ENCODE results near the gene ZNF76. TPM values are rescaled to one million over a fixed set of nuclear protein-coding genes. Genes with fewer than 3 reads are reported as not detected.

Gene ZNF76
- total and polyA plus RNA-seq, 4 donors: 10.6 to 51.8 (median 36.5) TPM

DNA sequence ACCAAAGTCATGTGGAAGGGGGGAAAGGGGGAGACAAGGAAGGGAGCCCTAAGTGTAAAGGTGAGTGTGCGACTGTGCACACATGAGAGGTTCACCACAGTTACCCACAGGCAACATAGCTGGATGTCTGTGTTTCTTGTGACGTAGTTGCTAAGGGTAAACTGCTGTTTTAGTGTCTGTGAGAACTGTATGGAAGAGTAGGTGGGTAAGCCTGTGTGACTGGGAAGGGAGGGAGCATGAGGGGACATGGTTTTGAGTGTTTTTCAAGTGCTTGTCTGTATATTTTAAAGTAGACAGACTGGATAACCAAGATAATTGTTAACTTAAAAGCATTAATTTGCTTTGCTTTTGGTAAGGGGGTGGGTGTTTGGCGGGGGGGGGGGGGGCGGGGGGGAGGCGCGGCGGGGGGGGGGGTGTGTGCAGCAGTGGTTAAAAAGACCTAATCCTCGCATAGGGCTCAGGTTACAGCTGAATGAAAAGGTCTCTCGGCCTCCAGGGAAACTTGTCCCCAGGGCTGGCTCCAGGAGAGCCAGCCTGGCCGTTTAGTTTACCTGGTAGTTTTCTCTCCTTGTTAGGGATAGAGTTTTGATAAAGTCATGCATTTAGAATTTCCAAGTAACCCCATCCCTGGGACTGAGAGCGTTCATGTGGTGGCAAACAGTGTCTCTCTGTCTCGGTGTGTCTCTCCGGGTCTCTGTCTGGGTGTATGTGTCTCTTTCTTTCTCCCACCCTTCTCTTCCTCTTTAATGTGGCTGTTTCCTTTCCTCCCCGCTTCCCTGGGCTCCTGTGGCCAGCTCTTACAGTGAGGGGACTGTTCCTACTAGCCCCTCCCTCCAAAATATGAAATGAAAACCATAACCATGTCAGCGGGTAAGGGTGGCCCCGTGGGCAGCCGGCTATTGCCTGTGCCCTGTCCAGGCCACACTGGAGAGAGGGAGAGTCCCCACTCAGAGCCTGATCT is 42.4 kb upstream of the ZNF76 start:
- Histone ChIP-seq H3K27ac (ENCODE audit: low read depth in 1 of 2, low read length in 2 of 2) (peak overlapping the region; percentile 77 to 79), H3K9me3 (ENCODE audit: control insufficient read depth, low read length) (no peaks in the 10 kb centered on the region), H3K36me3 (ENCODE audit: control insufficient read depth in 1 of 2, insufficient read depth in 2 of 2, low read length in 1 of 2) (no peaks in the 10 kb centered on the region), H3K4me3 (ENCODE audit: low read length in 2 of 2) (peak overlapping the region in 1 of 2 donors; percentile 96), H3K4me1 (ENCODE audit: control insufficient read depth in 1 of 2, insufficient read depth in 2 of 2, low read length in 2 of 2) (peaks cover 4 to 27% of the 10 kb centered on the region in 2 donors), H3K27me3 (ENCODE audit: control insufficient read depth in 1 of 2, insufficient read depth in 2 of 2, low read length in 1 of 2) (no peaks in the 10 kb centered on the region)
- 6 to 11% methylated on average over 12 to 14 of the region's 17 CpGs for WGBS, 2 donors
- ATAC-seq (ENCODE audit: low FRiP score): no peak
- no peak for DNase-seq
- intact Hi-C loops (cut with DNase I): loop anchor here in 1 of 2 donors (2.0 kb wide), 1 partner anchor 22 kb away; no protein-coding TSS in a partner anchor

DNA sequence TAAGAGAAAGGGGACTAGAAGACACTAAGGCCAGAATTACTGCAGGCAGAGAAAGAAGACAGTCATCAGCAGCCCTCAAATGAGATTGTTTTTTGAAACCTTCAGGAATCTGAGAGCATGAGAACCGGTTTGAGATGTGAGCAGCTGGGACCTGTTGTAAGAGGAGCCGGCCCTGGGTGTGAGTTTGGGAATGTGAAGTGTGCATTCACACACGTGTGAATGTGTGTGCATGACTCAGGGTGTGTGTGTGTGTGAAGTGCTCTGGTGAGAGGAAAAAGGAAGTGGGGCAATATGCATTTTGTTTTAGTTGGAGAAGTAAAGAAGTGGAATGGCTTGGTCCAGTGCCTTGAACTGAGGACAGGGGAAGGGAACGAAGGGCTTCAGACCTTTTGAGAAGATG is 41.5 kb upstream of the ZNF76 start:
- no peak for ATAC-seq (ENCODE audit: low FRiP score)
- Histone ChIP-seq H3K27ac (ENCODE audit: low read depth in 1 of 2, low read length in 2 of 2) (peak overlapping the region; percentile 77 to 79), H3K4me3 (ENCODE audit: low read length in 2 of 2) (peak overlapping the region in 1 of 2 donors; percentile 0), H3K27me3 (ENCODE audit: control insufficient read depth in 1 of 2, insufficient read depth in 2 of 2, low read length in 1 of 2) (no peaks in the 10 kb centered on the region), H3K36me3 (ENCODE audit: control insufficient read depth in 1 of 2, insufficient read depth in 2 of 2, low read length in 1 of 2) (no peaks in the 10 kb centered on the region), H3K9me3 (ENCODE audit: control insufficient read depth, low read length) (no peaks in the 10 kb centered on the region), H3K4me1 (ENCODE audit: control insufficient read depth in 1 of 2, insufficient read depth in 2 of 2, low read length in 2 of 2) (peaks cover 4 to 30% of the 10 kb centered on the region in 2 donors)
- intact Hi-C loops (cut with DNase I): no loop called here
- WGBS, 2 donors: 2 to 3% methylated on average over 4 of the region's 4 CpGs
- peak in 1 of 2 donors; percentile 60 for DNase-seq

DNA sequence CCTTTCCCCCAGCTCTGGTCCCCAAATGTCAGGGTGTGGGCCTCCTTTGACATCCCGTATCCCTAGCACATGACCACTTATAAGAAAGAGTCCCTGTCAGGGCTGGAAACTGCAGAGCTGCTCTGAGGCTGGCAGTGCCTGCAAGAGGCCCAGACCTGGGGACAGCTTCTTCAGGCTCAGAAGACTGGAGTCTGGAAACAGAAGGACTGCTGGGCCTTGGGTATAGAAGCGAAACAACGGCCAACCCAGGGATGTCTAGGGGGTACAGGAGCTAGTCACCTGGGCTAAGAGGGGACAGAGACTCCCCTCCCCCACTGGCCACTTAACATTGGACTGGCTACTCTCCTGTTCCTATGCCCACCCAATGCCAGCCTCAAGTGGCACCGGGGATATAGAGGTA is 41.1 kb upstream of the ZNF76 start:
- ATAC-seq (ENCODE audit: low FRiP score) (no peak), DNase-seq (peak in 1 of 2 donors; percentile 57)
- no peaks in the 10 kb centered on the region for H3K9me3 ChIP-seq (ENCODE audit: control insufficient read depth, low read length)
- intact Hi-C loops (cut with DNase I): no loop called here
- 46 to 64% methylated on average over 4 of the region's 4 CpGs for WGBS, 2 donors
- H3K36me3 ChIP-seq (ENCODE audit: control insufficient read depth in 1 of 2, insufficient read depth in 2 of 2, low read length in 1 of 2): no peaks in the 10 kb centered on the region
- H3K4me3 ChIP-seq (ENCODE audit: low read length in 2 of 2): no peak overlapping the region
- peak overlapping the region; percentile 68 to 79 for H3K27ac ChIP-seq (ENCODE audit: low read depth in 1 of 2, low read length in 2 of 2)
- H3K27me3 ChIP-seq (ENCODE audit: control insufficient read depth in 1 of 2, insufficient read depth in 2 of 2, low read length in 1 of 2): no peaks in the 10 kb centered on the region
- H3K4me1 ChIP-seq (ENCODE audit: control insufficient read depth in 1 of 2, insufficient read depth in 2 of 2, low read length in 2 of 2): peaks cover 4 to 30% of the 10 kb centered on the region in 2 donors

DNA sequence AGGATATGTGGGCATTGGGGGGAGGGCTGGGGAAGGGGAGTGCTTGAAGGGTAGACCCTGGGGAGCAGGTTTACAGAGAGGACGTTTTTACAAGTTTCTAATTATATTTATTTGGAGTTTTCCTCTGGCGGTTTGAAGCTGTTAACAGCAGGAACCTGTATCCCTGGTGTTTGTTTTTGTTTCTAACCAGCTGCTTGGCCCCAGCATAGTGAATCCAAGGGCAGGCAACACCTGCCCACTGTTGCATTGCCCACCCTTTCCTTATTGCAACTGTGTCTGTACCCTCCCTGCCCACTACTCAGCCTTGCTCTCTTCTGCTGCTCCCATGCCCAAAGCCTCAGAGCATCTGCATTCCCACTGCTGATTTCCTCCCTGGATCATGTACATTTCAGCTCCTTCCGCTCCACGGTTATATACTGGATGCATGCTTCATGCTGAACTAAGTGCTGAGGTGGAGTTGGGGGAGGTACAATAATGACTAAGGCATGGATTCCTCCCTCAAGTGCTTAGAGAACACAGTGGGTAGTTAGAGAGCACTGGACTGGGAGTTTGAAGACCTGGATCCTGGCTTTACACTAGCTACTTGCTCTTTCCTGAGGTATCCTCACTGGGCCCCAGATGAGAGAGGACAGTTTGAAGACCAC is 39.7 kb upstream of the ZNF76 start:
- H3K9me3 ChIP-seq (ENCODE audit: control insufficient read depth, low read length): no peaks in the 10 kb centered on the region
- intact Hi-C loops (cut with DNase I): no loop called here

DNA sequence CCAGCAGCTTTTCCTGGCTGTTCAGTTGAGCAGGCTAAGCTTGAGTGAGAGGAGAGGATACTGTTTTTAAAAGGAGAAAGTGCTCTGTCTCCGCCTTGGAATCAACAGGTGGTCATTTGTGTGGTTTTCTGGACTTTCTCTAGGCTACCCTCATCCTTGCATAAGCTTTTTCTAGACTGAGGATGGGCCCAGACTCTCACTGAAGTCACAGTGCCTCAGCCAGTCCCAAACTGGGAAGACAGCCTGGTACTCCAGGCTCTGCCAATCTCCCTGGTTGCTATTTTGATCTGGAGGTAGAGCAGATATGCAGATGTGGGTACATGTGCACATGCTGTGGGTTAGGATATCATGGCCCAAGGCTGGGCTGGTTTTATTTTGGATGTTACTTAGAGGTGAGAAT is 38.8 kb upstream of the ZNF76 start:
- DNase-seq (no peak), ATAC-seq (ENCODE audit: low FRiP score) (no peak)
- Histone ChIP-seq H3K9me3 (ENCODE audit: control insufficient read depth, low read length) (no peaks in the 10 kb centered on the region), H3K36me3 (ENCODE audit: control insufficient read depth in 1 of 2, insufficient read depth in 2 of 2, low read length in 1 of 2) (no peaks in the 10 kb centered on the region), H3K27ac (ENCODE audit: low read depth in 1 of 2, low read length in 2 of 2) (no peak overlapping the region), H3K4me1 (ENCODE audit: control insufficient read depth in 1 of 2, insufficient read depth in 2 of 2, low read length in 2 of 2) (peaks cover 4 to 30% of the 10 kb centered on the region in 2 donors), H3K27me3 (ENCODE audit: control insufficient read depth in 1 of 2, insufficient read depth in 2 of 2, low read length in 1 of 2) (no peaks in the 10 kb centered on the region), H3K4me3 (ENCODE audit: low read length in 2 of 2) (no peak overlapping the region)
- WGBS, 2 donors: 63 to 71% methylated on average over 1 of the region's 1 CpG
- intact Hi-C loops (cut with DNase I): no loop called here

More for the DNA sequence above, 39.7 kb upstream of the ZNF76 start:
- DNase-seq (no peak), ATAC-seq (ENCODE audit: low FRiP score) (no peak)
- Histone ChIP-seq H3K27ac (ENCODE audit: low read depth in 1 of 2, low read length in 2 of 2) (peak overlapping the region in 1 of 2 donors; percentile 13), H3K27me3 (ENCODE audit: control insufficient read depth in 1 of 2, insufficient read depth in 2 of 2, low read length in 1 of 2) (no peaks in the 10 kb centered on the region), H3K36me3 (ENCODE audit: control insufficient read depth in 1 of 2, insufficient read depth in 2 of 2, low read length in 1 of 2) (no peaks in the 10 kb centered on the region), H3K4me1 (ENCODE audit: control insufficient read depth in 1 of 2, insufficient read depth in 2 of 2, low read length in 2 of 2) (peaks cover 4 to 30% of the 10 kb centered on the region in 2 donors), H3K4me3 (ENCODE audit: low read length in 2 of 2) (no peak overlapping the region)
- 21 to 25% methylated on average over 4 of the region's 4 CpGs for WGBS, 2 donors

DNA sequence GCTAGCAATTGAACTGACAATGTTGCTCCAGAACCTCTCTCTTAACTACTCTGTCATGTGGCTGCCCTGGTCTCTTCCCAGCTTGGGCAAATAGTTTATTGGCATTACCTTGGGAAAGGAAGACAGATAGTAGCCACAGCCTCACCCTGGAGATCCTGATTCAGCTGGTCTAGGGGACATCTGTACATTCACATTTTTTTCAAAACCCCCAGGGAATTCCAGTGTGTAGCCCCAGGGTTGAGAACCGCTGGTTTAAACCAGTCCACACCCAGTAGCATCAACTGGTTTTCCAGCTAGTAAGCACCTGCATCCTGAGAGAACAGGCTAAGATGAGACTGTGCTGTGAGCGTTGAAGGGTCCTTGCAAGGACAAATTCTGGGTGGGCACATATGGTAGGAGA is 36.1 kb upstream of the ZNF76 start:
- 74 to 82% methylated on average over 2 of the region's 2 CpGs for WGBS, 2 donors
- H3K27me3 ChIP-seq (ENCODE audit: control insufficient read depth in 1 of 2, insufficient read depth in 2 of 2, low read length in 1 of 2): no peaks in the 10 kb centered on the region
- no peak overlapping the region for H3K4me3 ChIP-seq (ENCODE audit: low read length in 2 of 2)
- peaks cover 0 to 2% of the 10 kb centered on the region in 2 donors for H3K36me3 ChIP-seq (ENCODE audit: control insufficient read depth in 1 of 2, insufficient read depth in 2 of 2, low read length in 1 of 2)
- ATAC-seq (ENCODE audit: low FRiP score): no peak
- no peak overlapping the region for H3K27ac ChIP-seq (ENCODE audit: low read depth in 1 of 2, low read length in 2 of 2)
- intact Hi-C loops (cut with DNase I): no loop called here
- H3K4me1 ChIP-seq (ENCODE audit: control insufficient read depth in 1 of 2, insufficient read depth in 2 of 2, low read length in 2 of 2): peaks cover under 1 to 28% of the 10 kb centered on the region in 2 donors
- H3K9me3 ChIP-seq (ENCODE audit: control insufficient read depth, low read length): no peaks in the 10 kb centered on the region
- DNase-seq: no peak

DNA sequence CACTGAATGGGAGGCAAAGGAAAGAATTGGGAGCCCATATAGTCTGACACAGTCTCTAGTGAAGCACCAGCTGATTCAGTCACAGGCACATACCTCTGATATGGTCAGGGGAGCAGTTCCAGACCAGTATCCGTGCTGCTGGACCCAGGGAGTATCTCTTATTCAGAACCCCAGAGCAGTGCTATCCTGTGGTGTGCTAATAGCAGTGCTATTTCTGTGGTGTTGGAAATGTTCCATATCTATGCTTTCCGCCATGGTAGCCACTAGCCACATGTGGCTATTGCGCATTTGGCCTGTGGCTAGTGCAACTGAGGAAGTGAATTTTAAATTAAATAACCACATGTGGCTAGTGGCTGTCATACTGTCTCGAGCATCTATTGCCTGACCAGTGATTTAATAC is 34.8 kb upstream of the ZNF76 start:
- H3K36me3 ChIP-seq (ENCODE audit: control insufficient read depth in 1 of 2, insufficient read depth in 2 of 2, low read length in 1 of 2): peaks cover 0 to 2% of the 10 kb centered on the region in 2 donors
- ATAC-seq (ENCODE audit: low FRiP score) (no peak), DNase-seq (no peak)
- 72 to 81% methylated on average over 4 of the region's 4 CpGs for WGBS, 2 donors
- H3K27me3 ChIP-seq (ENCODE audit: control insufficient read depth in 1 of 2, insufficient read depth in 2 of 2, low read length in 1 of 2): no peaks in the 10 kb centered on the region
- intact Hi-C loops (cut with DNase I): no loop called here
- no peaks in the 10 kb centered on the region for H3K9me3 ChIP-seq (ENCODE audit: control insufficient read depth, low read length)
- peak overlapping the region in 1 of 2 donors; percentile 10 for H3K27ac ChIP-seq (ENCODE audit: low read depth in 1 of 2, low read length in 2 of 2)
- peaks cover 0 to 15% of the 10 kb centered on the region in 2 donors for H3K4me1 ChIP-seq (ENCODE audit: control insufficient read depth in 1 of 2, insufficient read depth in 2 of 2, low read length in 2 of 2)
- H3K4me3 ChIP-seq (ENCODE audit: low read length in 2 of 2): no peak overlapping the region

DNA sequence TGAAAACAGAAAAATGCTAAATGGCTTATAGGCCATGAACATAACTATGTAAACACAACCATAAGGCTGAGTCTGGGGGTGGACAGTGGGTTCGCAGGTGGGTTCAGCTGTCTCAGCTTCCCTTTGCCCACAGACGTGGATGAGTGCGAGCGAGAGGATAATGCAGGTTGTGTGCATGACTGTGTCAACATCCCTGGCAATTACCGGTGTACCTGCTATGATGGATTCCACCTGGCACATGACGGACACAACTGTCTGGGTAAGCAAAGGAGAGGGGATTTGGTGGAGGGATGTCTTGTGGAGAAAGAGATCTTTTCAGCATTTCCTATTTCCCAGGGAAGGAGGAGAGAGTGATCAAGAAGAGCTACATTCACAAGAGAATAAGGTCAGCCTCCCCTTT is 31.1 kb upstream of the ZNF76 start:
- peaks cover 0 to 2% of the 10 kb centered on the region in 2 donors for H3K4me1 ChIP-seq (ENCODE audit: control insufficient read depth in 1 of 2, insufficient read depth in 2 of 2, low read length in 2 of 2)
- DNase-seq: no peak
- intact Hi-C loops (cut with DNase I): no loop called here

More for the DNA sequence above, 31.1 kb upstream of the ZNF76 start:
- WGBS, 2 donors: 89 to 96% methylated on average over 6 of the region's 6 CpGs
- no peaks in the 10 kb centered on the region for H3K27me3 ChIP-seq (ENCODE audit: control insufficient read depth in 1 of 2, insufficient read depth in 2 of 2, low read length in 1 of 2)
- no peaks in the 10 kb centered on the region for H3K9me3 ChIP-seq (ENCODE audit: control insufficient read depth, low read length)
- H3K27ac ChIP-seq (ENCODE audit: low read depth in 1 of 2, low read length in 2 of 2): no peak overlapping the region
- peaks cover 0 to 2% of the 10 kb centered on the region in 2 donors for H3K36me3 ChIP-seq (ENCODE audit: control insufficient read depth in 1 of 2, insufficient read depth in 2 of 2, low read length in 1 of 2)
- no peak overlapping the region for H3K4me3 ChIP-seq (ENCODE audit: low read length in 2 of 2)
- no peak for ATAC-seq (ENCODE audit: low FRiP score)

Measured in aorta (tissue), 5 donors.